Mucosa of stomach (tissue), 1 donor: ENCODE measurements around the gene ISCU.
"Not testable (repeated sequence)": the region's sequence is repeated elsewhere in the genome, so short reads cannot be mapped to it uniquely, and the experiment has no call there.

ENCODE experiments used
- H3K27me3 ChIP-seq: one replicate; pipeline ENCODE4 v1.7.0; 2013; ENCODE audit warnings: mild to moderate bottlenecking, low read length; ENCODE audit not compliant: control insufficient read depth, insufficient read depth
- H3K36me3 ChIP-seq: one replicate; pipeline ENCODE4 v1.7.0; 2013; ENCODE audit warnings: low read length; ENCODE audit not compliant: control insufficient read depth, insufficient read depth
- H3K4me1 ChIP-seq: one replicate; pipeline ENCODE4 v1.7.0; 2013; ENCODE audit warnings: mild to moderate bottlenecking, low read length; ENCODE audit not compliant: control insufficient read depth, insufficient read depth
- H3K4me3 ChIP-seq: one replicate; pipeline ENCODE4 v1.7.0; 2013; ENCODE audit warnings: low read length
- H3K9ac ChIP-seq: one replicate; pipeline ENCODE4 v1.7.0; 2013; ENCODE audit warnings: mild to moderate bottlenecking, low read length, moderate library complexity
- H3K9me3 ChIP-seq: one replicate; pipeline ENCODE4 v1.7.0; 2013; ENCODE audit warnings: mild to moderate bottlenecking, low read length, moderate library complexity; ENCODE audit not compliant: control insufficient read depth
- donor health status: Pancreatic carcinoma.

ISCU gene

DNA sequence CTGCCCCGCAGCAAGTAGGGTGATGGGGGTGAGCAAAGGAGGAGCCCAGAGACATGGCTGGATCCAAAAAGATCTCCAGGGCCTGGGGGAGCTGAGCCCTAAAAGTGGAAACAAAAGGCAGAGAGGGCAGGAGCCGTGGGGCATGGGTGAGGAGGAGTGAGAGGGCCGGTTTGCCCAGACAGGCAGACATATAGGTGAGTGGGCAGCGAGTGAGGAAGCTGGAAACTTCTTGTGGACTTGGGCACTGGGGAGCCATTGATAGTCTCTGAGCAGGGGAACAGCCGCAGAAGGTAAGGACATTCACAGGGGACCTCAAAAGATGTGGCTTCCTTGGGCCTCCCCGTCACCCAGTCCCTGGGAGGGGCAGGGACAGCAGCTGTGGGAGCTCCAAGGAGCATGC, 52.2 kb downstream of the ISCU start:
- Histone ChIP-seq H3K36me3 (no peaks in the 10 kb centered on the region), H3K9me3 (no peaks in the 10 kb centered on the region), H3K4me3 (no peak overlapping the region), H3K9ac (no peak overlapping the region), H3K27me3 (peaks cover 5% of the 10 kb centered on the region), H3K4me1 (peaks cover 6% of the 10 kb centered on the region)

DNA sequence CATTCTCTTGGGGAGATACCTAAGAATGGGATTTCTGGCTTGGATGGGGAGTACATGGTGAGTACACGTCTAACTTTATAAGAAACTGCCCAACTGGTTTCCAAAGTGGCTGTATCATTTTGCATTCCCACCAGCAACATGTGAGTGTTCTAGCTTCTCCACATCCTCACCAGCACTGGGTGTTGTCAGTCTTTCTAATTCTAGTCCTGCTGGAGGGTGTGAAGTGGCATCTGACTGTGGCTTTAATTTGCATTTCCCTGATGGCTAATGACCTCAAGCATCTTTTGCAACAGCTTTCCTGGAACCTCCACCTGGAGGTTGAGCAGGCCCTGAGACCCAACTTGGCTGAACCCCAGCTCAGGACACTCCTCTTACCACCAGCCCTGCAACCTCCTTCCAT, 53.5 kb downstream of the ISCU start:
- Histone ChIP-seq H3K9me3 (no peaks in the 10 kb centered on the region), H3K4me3 (no peak overlapping the region), H3K9ac (no peak overlapping the region), H3K36me3 (no peaks in the 10 kb centered on the region), H3K4me1 (peaks cover 6% of the 10 kb centered on the region), H3K27me3 (peaks cover 8% of the 10 kb centered on the region)

DNA sequence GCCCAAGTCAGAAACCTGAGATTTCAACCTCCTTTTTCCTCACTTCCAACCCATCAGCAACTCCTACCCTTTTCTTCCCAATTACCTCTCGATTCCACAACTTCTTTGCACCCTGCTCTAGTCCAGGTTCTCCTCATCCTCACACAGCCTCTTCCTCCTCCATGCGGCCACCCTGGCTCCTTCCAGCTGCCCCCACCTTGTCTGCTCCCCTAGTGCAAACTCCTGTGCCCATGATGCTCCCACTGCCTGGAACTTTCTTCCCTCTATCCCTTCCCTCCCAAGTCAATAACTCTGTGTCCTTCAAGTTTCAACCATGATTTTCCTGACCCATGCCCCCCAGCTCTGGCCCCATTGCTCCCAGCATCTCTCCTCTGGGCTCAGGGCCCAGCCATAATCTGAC, 54.0 kb downstream of the ISCU start:
- H3K36me3 ChIP-seq, result no peaks in the 10 kb centered on the region
- H3K4me3 ChIP-seq, result no peak overlapping the region
- no peak overlapping the region for H3K9ac ChIP-seq
- H3K9me3 ChIP-seq, result no peaks in the 10 kb centered on the region
- peaks cover 8% of the 10 kb centered on the region for H3K27me3 ChIP-seq
- H3K4me1 ChIP-seq, result peaks cover 6% of the 10 kb centered on the region

DNA sequence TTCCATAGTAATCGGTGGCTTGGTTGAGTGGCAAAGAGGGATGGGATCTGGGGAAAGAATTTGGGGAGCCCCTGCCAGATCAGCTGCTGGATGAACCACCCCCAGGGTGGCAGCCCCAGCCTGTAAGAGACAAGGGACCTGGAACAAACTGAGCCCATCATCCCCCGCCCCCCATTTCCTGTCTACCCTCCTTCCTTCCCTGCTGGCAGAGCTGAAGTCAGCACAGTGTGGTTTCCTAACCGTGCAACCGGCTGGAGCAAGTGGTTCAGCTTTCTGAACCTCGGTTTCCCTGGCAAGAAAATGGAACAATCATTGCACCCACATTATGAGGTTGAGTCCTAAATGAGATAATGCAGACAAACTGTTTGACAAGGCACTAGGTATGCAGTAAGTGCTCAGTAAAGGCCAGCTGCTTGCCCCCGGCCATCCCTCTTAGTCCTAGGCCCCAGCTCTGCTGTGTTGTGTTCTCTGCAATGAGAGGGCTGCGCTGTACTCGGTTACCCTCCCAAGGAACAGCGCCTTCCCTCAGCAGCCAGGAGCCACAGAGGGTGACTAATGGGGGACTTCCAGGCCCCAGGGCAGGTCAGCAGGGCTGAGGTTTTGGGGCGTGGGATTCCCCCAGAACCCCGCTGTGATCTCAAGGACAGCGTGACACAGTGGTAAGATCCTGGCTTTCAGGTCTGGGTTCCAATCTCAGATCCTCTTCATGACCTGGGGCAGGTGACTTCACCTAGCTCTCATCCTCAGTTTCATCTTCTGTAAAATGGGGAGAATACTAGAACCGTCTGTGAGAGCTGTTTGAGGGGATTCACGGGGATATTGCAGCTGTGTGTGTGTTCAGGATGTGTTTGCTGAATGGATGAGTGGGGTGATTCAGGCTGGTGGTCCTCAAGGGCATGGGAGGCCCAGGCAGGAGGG, 54.8 kb downstream of the ISCU start:
- Histone ChIP-seq H3K9me3 (no peaks in the 10 kb centered on the region), H3K9ac (no peak overlapping the region), H3K4me1 (peaks cover 6% of the 10 kb centered on the region), H3K4me3 (no peak overlapping the region), H3K27me3 (peaks cover 8% of the 10 kb centered on the region), H3K36me3 (no peaks in the 10 kb centered on the region)

DNA sequence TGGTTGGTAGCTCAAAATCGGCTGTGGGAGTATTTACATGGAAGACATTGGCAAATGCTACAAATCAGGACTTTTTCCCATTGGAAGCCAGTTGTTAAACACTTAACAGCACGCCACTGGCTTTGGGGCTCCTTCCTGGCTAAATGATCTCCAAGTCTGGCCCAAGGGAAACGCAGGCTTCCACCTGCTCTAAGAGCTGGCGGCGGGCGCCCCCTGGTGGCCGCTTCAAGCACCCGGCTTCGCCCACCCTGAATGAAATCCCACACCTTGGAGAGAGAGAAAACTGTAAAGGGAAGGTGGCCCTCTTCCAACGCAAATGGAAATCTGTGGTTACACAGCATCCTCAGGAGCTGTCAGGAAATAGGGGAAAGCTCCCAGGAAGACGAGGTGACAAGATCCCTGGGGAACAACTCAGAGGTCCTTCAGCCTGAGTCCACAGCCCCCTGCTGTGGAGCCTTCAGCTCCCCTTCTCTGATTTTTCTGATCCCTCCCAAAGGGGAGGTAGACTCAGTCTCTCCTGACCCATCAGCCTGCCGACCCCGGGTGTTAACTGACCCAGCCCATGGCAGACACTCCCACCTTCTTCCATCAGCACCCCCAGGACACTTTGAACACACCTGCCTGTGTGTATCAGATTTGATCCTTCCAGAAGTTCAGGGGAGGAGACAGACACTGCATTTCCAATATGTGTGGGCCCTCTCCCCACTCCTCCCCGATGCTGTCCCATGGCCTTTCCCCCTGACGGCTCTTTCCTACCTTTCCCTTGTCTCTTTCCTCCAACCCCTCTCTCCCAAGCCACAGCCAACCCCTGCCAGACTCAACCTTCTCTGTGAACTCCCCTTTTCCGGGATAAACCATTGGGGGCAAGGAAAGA, 55.9 kb downstream of the ISCU start:
- peaks cover 8% of the 10 kb centered on the region for H3K27me3 ChIP-seq
- H3K9ac ChIP-seq, result no peak overlapping the region
- no peaks in the 10 kb centered on the region for H3K9me3 ChIP-seq
- peaks cover 6% of the 10 kb centered on the region for H3K4me1 ChIP-seq
- H3K36me3 ChIP-seq, result no peaks in the 10 kb centered on the region
- no peak overlapping the region for H3K4me3 ChIP-seq

DNA sequence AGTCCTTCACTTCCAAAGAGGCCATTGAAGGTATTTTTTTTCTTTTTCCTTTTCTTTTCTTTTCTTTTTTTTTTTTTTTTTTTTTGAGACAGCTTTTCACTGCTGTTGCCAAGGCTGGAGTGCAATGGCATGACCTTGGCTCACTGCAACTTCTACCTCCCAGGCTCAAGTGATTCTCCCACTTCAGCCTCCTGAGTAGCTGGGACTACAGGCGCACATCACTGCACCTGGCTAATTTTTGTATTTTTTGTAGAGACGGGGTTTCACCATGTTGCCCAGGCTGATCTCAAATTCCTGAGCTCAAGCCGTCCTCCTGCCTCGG, 56.5 kb downstream of the ISCU start:
- H3K9me3 ChIP-seq, H3K36me3 ChIP-seq, H3K4me3 ChIP-seq, H3K4me1 ChIP-seq, H3K27me3 ChIP-seq, H3K9ac ChIP-seq: not testable (repeated sequence)
